Measurements from ENCODE around the gene FARP1.

- no peak for TF ChIP-seq CTCF (IDR thresholded peaks at IDR 0.05; ENCODE audit: insufficient read depth, low read depth, low read length)
- TF ChIP-seq EZH2 (IDR thresholded peaks at IDR 0.05; ENCODE audit: insufficient read depth, low read length): no peak
Measured at GRCh38 chr13:98207416-98207815, 64.5 kb downstream of the FARP1 start.

All from astrocyte (in vitro differentiated cells and primary cell).